GM15510 (cell line): ENCODE data around the gene LRIT3.

Experiments
- POLR2A ChIP-seq: IDR thresholded peaks from 3 replicates; pipeline ENCODE4 v1.6.1; 2011; ENCODE audit warnings: borderline replicate concordance; ENCODE audit not compliant: insufficient read length; ENCODE audit errors: extremely low read depth

LRIT3 gene

DNA sequence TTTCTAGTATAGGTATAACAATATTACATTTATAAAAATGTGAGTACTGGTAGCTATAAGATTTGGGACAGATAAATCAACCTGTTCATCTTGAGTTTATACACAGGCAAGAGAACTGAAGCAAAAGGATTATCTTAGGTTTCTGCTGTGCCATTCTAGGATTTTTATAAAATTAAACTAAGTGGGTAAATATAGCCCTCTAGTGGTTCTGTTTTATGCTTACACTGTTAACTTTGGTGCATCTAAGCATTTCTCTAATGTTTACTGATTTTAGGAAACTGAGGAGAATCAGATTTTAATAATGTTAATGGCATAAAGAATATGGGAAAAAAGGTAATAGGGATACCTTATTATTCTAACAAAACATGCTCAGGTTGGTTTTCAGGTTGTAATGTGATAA lies 21.2 kb upstream of the LRIT3 start:
- no peak for TF ChIP-seq POLR2A

DNA sequence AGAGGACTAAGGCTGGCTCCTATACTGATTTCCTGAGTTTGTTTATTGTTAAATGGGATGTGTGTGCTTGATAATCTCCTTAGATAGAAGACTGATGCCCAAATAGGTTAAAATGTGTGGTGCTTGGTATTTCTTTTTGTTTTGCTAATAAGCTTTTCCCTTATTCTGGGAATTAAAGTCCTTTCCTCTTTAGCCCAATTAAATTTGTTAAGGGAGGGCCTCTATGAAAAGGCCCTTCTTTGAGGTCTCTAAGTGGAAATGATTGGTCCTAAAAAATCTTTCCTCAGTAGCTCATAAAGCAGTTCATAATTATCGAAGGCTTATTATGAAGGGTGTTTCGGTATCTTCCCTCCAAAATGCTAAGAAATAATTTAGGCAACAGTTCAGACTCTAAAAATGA lies 20.2 kb upstream of the LRIT3 start, which contains the start of gene RRH:
Gene RRH, plus strand, starts transcription at position 301 of the 400 bp plus-strand sequence. Its CDS starts 56 bp downstream, at position 357.
- TF ChIP-seq POLR2A: no peak

DNA sequence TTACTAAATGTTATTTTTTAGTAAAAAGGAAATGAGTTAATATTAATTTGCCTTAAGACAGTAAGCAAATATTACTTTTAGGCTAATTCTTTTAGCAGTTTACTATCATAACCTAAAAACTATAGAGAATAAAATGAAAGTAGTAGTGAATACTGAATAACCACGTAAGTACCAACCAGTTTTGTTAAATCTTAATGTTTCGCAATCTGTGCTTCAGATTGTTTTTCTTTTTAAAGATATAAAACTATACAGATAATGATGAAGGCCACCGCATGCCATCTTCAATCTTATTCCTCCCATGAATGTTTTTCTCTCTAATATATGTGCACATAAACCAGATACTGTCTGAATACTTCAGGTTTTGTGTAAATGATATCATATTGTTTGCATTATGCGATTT lies 14.2 kb upstream of the LRIT3 start:
- TF ChIP-seq POLR2A: no peak

DNA sequence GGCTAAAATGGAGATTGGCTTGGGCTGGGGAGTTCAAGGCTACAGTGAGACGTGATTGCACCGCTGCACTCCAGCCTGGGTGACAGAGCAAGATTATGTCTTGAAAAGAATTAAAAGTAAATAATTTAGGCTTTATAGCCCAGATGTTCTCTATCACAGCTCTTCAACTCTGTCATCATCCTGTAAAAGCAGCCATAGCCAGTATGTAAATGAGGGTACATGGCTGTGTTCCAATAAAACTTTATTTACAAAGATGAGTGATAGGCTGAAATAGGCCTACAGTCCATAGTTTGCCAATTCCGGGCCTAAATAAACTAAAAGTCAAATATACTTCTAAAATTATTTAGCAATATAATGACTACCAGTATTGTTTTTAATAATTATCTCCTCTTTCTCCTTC lies 10.9 kb upstream of the LRIT3 start:
- TF ChIP-seq POLR2A: no peak

DNA sequence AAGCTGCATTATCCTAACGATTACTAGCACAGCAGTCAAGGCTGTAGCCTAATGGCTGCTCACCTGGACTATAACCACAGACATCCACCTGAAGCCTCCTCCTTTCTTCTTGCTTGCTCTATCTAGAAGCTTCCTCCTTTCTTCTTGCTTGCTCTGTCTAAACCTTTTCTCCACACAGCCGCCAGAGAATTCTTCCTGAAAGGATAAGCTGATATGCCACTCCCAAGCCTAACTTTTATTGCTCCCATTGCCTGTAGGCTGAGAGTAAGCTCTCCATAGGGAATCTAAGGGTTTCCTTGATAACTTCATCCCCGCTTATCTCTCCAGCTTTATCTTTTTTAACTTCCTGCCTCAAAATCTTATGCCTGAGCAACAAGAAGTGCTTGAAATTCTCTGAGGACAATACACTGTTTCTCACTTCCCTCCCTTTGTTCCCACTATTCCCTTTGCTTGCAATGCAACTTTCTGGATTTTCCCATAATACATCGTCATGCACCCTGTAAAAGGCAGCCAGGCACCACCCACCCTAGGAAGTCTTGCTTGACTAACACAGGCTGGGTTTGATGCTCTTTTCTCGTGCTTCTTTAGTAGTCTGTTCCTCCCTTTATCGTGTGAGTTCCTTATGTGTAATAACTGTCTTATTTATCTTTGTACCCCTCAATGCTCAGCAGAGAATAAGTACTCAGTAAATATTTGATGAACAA lies 1.4 kb upstream of the LRIT3 start:
- no peak for TF ChIP-seq POLR2A

DNA sequence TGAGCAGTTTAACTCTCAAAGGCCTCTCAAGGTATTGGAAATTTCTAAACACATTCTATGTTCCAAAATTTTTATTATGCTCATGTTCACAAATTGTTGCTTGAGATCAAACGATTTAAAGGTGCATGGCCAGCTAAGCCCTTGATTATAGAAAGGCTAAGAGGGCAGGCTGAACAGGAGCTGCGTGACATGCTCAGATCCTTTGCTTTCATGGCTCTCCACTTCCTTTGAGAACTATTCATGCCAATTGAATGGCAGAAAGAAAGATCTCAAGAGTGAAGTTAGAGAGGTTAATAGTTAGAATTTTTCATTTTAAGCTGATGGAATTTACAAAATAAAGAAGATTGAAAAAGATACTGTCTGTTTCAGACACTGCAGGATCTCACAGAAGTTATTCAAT lies 594 bp downstream of the LRIT3 start:
- TF ChIP-seq POLR2A: no peak

DNA sequence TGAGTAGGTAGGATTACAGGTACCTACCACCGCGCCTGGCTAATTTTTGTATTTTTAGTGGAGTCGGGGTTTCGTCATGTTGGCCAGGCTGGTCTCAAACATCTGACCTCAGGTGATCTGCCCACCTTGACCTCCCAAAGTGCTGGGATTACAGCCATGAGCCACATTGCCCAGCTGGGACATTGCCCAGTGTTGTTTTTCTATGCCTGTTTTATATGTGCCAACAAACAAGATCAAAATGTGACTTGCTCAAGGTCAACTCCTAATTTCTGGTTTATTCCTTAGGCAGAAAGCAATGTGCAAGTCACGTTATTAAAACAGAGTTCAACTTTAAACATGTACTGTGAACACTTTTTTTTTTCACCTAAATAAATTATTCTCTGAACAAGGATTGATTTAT lies 2.7 kb downstream of the LRIT3 start:
- no peak for TF ChIP-seq POLR2A

DNA sequence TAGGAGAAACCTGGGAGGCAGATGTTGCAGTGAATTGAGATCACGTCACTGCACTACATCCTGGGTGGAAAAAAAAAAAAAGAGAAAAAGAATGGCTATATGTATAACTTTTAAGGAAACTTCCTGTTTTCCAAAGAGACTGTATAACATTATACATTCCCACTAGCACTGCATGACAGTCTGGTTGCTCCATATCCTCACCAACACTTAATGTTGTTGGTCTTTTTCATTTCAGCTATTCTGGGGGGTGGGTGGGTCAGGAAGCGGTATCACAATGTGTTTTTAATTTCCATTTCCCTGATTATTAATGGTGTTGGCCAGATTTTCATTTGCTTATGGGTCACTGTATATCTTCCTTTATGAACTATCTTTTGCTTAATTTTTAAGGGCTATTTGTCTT lies 13.4 kb downstream of the LRIT3 start:
- TF ChIP-seq POLR2A: no peak

DNA sequence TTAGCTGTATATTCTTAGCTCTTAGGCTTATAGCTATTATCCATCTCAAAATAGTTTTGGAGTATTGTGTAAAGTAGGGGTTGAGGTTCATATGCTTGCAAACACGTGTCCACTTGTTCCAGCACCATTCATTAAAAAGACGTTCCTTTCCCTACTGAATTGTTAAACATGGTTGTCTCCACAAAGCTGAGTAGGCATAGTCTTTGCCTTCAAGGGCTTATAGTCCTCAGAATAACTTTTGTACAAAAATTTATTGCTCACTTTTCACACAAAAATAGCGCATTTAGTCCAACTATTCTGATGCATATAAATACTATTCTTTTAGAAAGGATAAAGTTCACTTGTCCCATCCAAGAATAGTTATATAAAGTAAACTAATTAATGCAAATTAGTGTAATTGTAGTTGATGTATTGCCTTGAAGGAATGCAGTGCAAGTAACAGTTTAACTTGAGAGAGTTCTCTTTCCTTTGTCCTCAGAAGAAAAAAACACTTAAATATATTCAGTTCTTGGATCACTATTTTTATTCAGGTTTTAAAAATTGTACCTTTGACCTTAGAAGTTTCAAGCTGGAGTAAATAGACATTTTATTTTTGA lies 14.1 kb downstream of the LRIT3 start:
- no peak for TF ChIP-seq POLR2A

DNA sequence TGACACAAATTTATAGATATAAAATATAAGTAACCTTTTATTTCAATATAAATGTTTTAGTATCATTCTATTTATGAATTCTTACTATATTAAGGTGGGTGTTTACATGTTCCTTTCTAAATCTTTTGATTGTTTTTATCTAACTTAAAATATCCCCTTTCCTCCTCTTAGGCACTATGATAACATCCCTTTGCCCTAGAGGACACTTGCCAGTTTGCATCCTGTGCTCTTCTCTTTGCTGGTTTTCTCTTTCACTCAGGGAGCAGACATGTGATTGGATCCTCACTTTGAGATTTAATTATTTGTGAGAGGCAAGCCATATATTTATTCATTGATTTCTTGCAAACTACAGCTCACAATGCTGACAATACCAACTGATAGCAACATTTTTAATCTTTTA lies 16.2 kb downstream of the LRIT3 start:
- no peak for TF ChIP-seq POLR2A

DNA sequence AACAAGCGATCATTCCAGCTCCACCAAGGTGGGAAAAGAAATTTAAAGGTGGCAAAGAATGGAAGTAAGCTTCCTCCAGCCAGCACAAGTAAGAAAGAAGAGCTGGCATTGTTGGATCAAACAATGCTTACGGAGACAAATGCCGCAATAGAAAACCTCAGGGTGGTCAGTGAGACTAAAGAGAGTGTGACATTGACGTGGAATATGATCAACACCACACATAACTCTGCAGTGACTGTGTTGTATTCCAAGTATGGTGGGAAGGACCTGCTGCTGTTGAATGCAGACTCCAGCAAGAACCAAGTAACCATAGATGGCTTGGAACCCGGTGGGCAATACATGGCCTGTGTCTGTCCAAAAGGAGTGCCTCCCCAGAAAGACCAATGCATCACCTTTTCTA lies 22.2 kb downstream of the LRIT3 start:
- no peak for TF ChIP-seq POLR2A

DNA sequence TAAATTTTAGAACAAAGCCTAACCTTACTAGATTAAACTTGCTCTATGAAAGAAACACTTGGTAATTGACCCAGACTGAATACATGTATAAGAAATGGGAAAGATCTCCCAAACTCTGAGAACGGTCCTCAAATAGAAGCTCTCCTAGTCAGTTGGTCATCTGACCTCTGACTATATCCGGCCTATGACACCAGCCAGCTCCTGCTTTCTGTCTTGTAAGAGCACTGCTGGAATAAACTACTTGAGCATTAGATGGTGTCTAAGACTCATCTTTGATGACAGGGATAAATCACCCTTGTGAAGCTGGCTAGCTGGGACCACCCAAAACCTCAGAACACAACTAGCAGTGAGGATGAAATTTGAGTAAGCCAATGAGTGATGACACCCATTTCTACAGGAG lies 24.2 kb downstream of the LRIT3 start:
- no peak for TF ChIP-seq POLR2A

DNA sequence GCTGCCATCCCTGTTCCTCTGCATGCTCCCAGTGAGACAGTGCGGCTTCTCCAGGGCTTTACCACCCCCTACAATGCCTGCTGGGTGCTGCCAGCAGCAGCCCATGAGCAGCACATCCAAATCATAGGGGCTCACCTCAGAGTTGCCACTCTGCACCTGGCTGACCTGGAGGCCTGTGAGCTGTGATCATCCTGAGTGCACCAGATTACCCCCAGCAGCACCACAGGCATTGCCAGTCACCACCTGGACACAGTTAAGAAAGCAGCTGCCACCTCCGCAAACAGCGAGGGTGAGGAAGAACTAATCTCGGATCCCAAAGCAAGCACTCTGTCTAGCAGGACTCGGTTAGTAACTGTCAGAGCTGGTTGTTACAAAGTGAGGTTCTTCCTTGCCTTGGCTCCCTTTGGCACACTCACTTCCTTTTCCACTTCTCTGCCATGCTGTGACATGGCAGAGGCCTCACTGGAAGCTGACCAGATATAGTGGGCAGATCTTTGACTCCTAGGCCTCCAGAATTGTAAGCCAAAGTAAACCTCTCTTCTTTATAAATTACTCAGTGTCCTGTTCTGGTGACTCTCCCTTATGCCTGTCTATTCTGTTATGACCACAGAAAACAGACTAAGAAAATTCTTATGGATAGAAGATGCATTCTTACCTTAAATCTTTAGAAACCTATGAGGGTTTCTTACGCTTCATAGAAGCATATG lies 25.2 kb downstream of the LRIT3 start:
- no peak for TF ChIP-seq POLR2A

DNA sequence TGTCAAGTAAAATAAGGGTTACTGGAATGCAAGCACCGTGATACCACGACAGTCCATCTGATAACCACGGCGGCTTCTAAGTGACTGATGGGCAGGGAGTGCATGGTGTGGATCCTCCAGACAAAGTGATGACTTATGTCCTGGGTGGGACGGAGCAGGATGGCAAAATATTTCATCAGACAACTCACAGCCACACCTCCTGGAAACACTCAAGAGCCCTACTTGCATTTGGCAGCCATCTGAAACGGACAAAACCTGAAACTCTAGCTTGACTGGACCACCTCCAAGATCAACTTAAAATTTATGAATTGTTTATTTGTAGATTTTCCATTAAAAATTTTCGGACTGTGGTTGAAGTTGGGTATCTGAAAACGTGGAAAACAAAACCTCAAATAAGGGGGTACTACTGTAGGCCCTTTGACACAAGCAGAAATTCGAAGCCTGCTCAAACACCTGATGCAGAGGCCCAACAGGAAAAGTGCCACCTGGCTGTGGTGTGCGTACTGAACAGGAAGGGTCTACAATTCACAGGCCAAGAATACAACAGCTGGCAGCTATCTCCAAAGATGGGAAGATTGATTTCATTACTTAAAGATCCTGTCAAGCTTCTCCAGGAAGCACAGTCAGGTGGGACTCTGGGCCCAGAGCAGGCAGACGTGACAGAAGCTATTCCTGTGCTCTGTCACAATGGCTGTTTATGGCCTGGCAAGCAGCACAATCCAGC lies 26.0 kb downstream of the LRIT3 start:
- no peak for TF ChIP-seq POLR2A

DNA sequence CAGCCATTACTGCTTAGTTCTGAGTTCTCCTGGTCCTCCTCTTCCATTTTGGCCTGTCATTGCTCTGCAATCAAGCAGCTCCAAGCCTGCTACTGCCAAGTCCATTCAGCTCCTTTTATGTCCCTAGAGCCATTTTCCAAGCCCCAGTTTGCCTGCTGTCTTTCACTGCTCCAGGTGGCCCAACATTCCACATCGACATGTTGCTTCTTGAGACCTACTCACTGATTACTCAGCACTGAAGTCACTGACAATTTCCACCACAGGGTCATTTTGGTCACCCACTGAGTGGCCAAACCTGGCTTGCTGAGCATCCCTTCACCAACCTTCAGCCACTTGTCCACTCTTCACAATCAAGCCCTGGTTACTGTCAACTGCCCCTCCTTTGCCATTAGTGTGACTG lies 27.2 kb downstream of the LRIT3 start:
- no peak for TF ChIP-seq POLR2A
